Esophagus squamous epithelium (tissue), 5 donors: Measurements from ENCODE around the gene GINS2. TPM values are rescaled to one million over a fixed set of nuclear protein-coding genes. Genes with fewer than 3 reads are reported as not detected.

Experiments
- DNase-seq: peaks from one replicate; lab custom pipeline; 2025; lab: John Stamatoyannopoulos, UW
- H3K27ac ChIP-seq, 4 donors: fragments of 200-600 bp; sonication (generic); one replicate each; pipeline ENCODE4 v1.5.1; 2016 to 2019; ENCODE audit warnings: mild to moderate bottlenecking in 1 of 4
- H3K27me3 ChIP-seq, 4 donors: fragments of 200-600 bp; sonication (generic); 1 replicate in 3 of 4; 2 replicates in 1 of 4; pipeline versions ENCODE4 v1.5.1 to v1.6.0; 2017 to 2021; ENCODE audit warnings: antibody characterized with exemption in 1 of 4
- H3K36me3 ChIP-seq, 3 donors: fragments of 200-600 bp; sonication (generic); one replicate each; pipeline ENCODE4 v1.5.1; 2016 to 2019
- H3K4me1 ChIP-seq, 3 donors: fragments of 200-600 bp; sonication (generic); one replicate each; pipeline ENCODE4 v1.5.1; 2017 to 2019
- H3K4me3 ChIP-seq, 4 donors: fragments of 200-600 bp; sonication (generic); 1 replicate in 3 of 4; 2 replicates in 1 of 4; pipeline ENCODE4 v1.5.1; 2016 to 2019; ENCODE audit warnings: mild to moderate bottlenecking in 2 of 4, moderate library complexity in 1 of 4
- H3K9me3 ChIP-seq, 3 donors: fragments of 200-600 bp; sonication (generic); one replicate each; pipeline ENCODE4 v1.5.1; 2016 to 2019
- POLR2A ChIP-seq, 4 donors: fragments of 450-650 bp; IDR thresholded peaks; one replicate each; pipeline ENCODE4 v1.6.1; 2017; ENCODE audit warnings: antibody characterized with exemption in 4 of 4, mild to moderate bottlenecking in 4 of 4, moderate library complexity in 3 of 4
- WGBS, 2 donors: methylation state at CpG; one replicate each; pipeline ENCODE4 v1.1.5; 2018; 5-methylcytosine and 5-hydroxymethylcytosine counted together
- intact Hi-C: fragments of 100-400 bp; cut with DNase I; formaldehyde crosslinking; loops from one replicate; pipeline ENCODE4 v1.15.0; 2022
- small RNA-seq, 4 donors: library from RNA; depleted of rRNA; stranded (forward); fragments of <200 nt; gene quantifications; one replicate each; pipeline ENCODE3, GENCODE V24; 2016
- total RNA-seq, 4 donors: library from RNA; depleted of rRNA; stranded (reverse); fragments of >200 nt; gene quantifications; one replicate each; pipeline ENCODE4 v1.1.0, GENCODE V29; 2016
- TF ChIP-seq, protein P1 (sequence below), 6 experiments: fragments of 450-650 bp in 4 of 6; fragments of 200-600 bp in 2 of 6; sonication (generic) in 2 of 6; IDR thresholded peaks; one replicate each; pipeline ENCODE4 v1.5.1; 2016 to 2019; ENCODE audit warnings: antibody characterized with exemption in 6 of 6, mild to moderate bottlenecking in 4 of 6, moderate library complexity in 4 of 6
- donor health status: DM: yes; HTN: yes; CAD: no.

Gene GINS2
- total RNA-seq, 4 donors from 2014 or later: 2.5 to 12.6 (median 6.7) TPM

- Histone ChIP-seq H3K36me3 (peaks cover 0 to 55% (median 0%) of the 10 kb centered on the region in 3 donors), H3K4me1 (peaks cover 6 to 28% (median 12%) of the 10 kb centered on the region in 3 donors), H3K27ac (no peak overlapping the region), H3K27me3 (no peaks in the 10 kb centered on the region), H3K4me3 (no peak overlapping the region), H3K9me3 (peaks cover 0 to 10% (median 10%) of the 10 kb centered on the region in 3 donors)
- no peak for TF ChIP-seq POLR2A (IDR thresholded peaks at IDR 0.05)
- TF ChIP-seq, protein P1, sequence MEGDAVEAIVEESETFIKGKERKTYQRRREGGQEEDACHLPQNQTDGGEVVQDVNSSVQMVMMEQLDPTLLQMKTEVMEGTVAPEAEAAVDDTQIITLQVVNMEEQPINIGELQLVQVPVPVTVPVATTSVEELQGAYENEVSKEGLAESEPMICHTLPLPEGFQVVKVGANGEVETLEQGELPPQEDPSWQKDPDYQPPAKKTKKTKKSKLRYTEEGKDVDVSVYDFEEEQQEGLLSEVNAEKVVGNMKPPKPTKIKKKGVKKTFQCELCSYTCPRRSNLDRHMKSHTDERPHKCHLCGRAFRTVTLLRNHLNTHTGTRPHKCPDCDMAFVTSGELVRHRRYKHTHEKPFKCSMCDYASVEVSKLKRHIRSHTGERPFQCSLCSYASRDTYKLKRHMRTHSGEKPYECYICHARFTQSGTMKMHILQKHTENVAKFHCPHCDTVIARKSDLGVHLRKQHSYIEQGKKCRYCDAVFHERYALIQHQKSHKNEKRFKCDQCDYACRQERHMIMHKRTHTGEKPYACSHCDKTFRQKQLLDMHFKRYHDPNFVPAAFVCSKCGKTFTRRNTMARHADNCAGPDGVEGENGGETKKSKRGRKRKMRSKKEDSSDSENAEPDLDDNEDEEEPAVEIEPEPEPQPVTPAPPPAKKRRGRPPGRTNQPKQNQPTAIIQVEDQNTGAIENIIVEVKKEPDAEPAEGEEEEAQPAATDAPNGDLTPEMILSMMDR (IDR thresholded peaks at IDR 0.05): no peak
- intact Hi-C loops: no loop called here
- WGBS, 2 donors: 87 to 94% methylated on average over 6 of the region's 14 CpGs
- no peak for DNase-seq
Measured at GRCh38 chr16:85628645-85629044, 60.1 kb downstream of the GINS2 start.

GRCh38 chr16:85628265-85628556, 60.5 kb downstream of the GINS2 start:
- Histone ChIP-seq H3K27me3 (no peaks in the 10 kb centered on the region), H3K4me1 (peaks cover 6 to 32% (median 12%) of the 10 kb centered on the region in 3 donors), H3K4me3 (no peak overlapping the region), H3K36me3 (peaks cover 0 to 51% (median 0%) of the 10 kb centered on the region in 3 donors), H3K27ac (no peak overlapping the region), H3K9me3 (peaks cover 0 to 10% (median 10%) of the 10 kb centered on the region in 3 donors)
- TF ChIP-seq, protein P1 (IDR thresholded peaks at IDR 0.05): no peak
- no peak for TF ChIP-seq POLR2A (IDR thresholded peaks at IDR 0.05)
- no CpG with 5 or more reads among the region's 5 CpGs for WGBS, 2 donors
- intact Hi-C loops: no loop called here
- DNase-seq: no peak

- TF ChIP-seq, protein P1 (IDR thresholded peaks at IDR 0.05): no peak
- no peak for TF ChIP-seq POLR2A (IDR thresholded peaks at IDR 0.05)
- Histone ChIP-seq H3K27ac (no peak overlapping the region), H3K36me3 (peaks cover 0 to 49% (median 0%) of the 10 kb centered on the region in 3 donors), H3K27me3 (no peaks in the 10 kb centered on the region), H3K9me3 (peaks cover 0 to 10% (median 10%) of the 10 kb centered on the region in 3 donors), H3K4me3 (no peak overlapping the region), H3K4me1 (peaks cover 6 to 37% (median 12%) of the 10 kb centered on the region in 3 donors)
- no peak for DNase-seq
- intact Hi-C loops: no loop called here
- 78% methylated on average over 13 of the region's 30 CpGs; no CpG with 5 or more reads in 1 of the 2 donors for WGBS, 2 donors
Measured at GRCh38 chr16:85627526-85628264, 61.1 kb downstream of the GINS2 start.

GRCh38 chr16:85627089-85627488, 61.7 kb downstream of the GINS2 start:
- Histone ChIP-seq H3K4me1 (peaks cover 9 to 44% (median 12%) of the 10 kb centered on the region in 3 donors), H3K27me3 (no peaks in the 10 kb centered on the region), H3K9me3 (peaks cover 0 to 10% (median 10%) of the 10 kb centered on the region in 3 donors), H3K36me3 (peaks cover 0 to 49% (median 0%) of the 10 kb centered on the region in 3 donors), H3K4me3 (no peak overlapping the region), H3K27ac (no peak overlapping the region)
- TF ChIP-seq, protein P1 (IDR thresholded peaks at IDR 0.05): no peak
- no peak for DNase-seq
- intact Hi-C loops: no loop called here
- 43 to 53% methylated on average over 5 to 6 of the region's 8 CpGs for WGBS, 2 donors

Small RNA genes lying within 50 kb of the gene (small RNA-seq; reads per million reads assigned to genes)
- gene RN7SL381P: 0 reads per million in 4 donors

Other genes starting within 250 kb of the GINS2 start
- 10 to 100 TPM; 24.6 to 33.6 (median 28.9) TPM for gene GSE1, start 75.6 kb downstream of the GINS2 start, total RNA-seq
- gene C16orf74, start 62.1 kb upstream of the GINS2 start, total RNA-seq: 10 to 100 TPM in 1 of 4 donors, 1 to 10 TPM in 3; 3.8 to 24.8 (median 6.4) TPM
- gene EMC8, start 110.6 kb upstream of the GINS2 start, total RNA-seq: 10 to 100 TPM; 18.7 to 32.4 (median 23.9) TPM
- 100 to 1,000 TPM; 497 to 580 (median 549) TPM for gene COX4I1, start 110.7 kb upstream of the GINS2 start, total RNA-seq
- gene IRF8, start 210.2 kb upstream of the GINS2 start, total RNA-seq: 10 to 100 TPM in 1 of 4 donors, 1 to 10 TPM in 2, not detected in 1; 1.4 to 13.0 (median 8.8) TPM